AML-193 (cell line): ENCODE results near the gene FES.
"Not testable (repeated sequence)": the region's sequence is repeated elsewhere in the genome, so short reads cannot be mapped to it uniquely, and the experiment has no call there.

Experiments used
- DNase-seq, 2 experiments: peaks; one replicate each; lab custom pipeline; 2025; lab: John Stamatoyannopoulos, UW

Gene FES

GRCh38 chr15:90860942-90861675 lies 23.2 kb upstream of the FES start:
- DNase-seq, result no peak

GRCh38 chr15:90862487-90862886 lies 21.8 kb upstream of the FES start:
- DNase-seq, result no peak

- DNase-seq, result peak; percentile 95 to 97
These were observed 21.1 kb upstream of the FES start for GRCh38 chr15:90862964-90863778.

GRCh38 chr15:90863987-90864386 lies 20.3 kb upstream of the FES start:
- no peak for DNase-seq

GRCh38 chr15:90864507-90864906 lies 19.8 kb upstream of the FES start:
- no peak for DNase-seq

- no peak for DNase-seq
These were observed 18.6 kb upstream of the FES start for GRCh38 chr15:90865702-90866101.

GRCh38 chr15:90866161-90866715 lies 18.1 kb upstream of the FES start:
- no peak for DNase-seq

- no peak for DNase-seq
These were observed 17.5 kb upstream of the FES start for GRCh38 chr15:90866800-90867199.

- no peak for DNase-seq
These were observed 16.0 kb upstream of the FES start, which contains the start of gene FURIN for GRCh38 chr15:90868261-90868689. Gene FURIN (plus strand): TSS chr15:90868588. CDS start chr15:90875741, 7,153 bp downstream.

GRCh38 chr15:90869140-90869541 lies 15.2 kb upstream of the FES start:
- DNase-seq, result no peak

GRCh38 chr15:90869601-90870353 lies 14.5 kb upstream of the FES start:
- peak; percentile 45 to 53 for DNase-seq

GRCh38 chr15:90870354-90871138 lies 13.8 kb upstream of the FES start:
- no peak for DNase-seq

GRCh38 chr15:90871139-90871715 lies 13.1 kb upstream of the FES start:
- no peak for DNase-seq

GRCh38 chr15:90871716-90872485 lies 12.4 kb upstream of the FES start:
- DNase-seq, result no peak

- no peak for DNase-seq
These were observed 11.7 kb upstream of the FES start for GRCh38 chr15:90872486-90873184.

- DNase-seq, result no peak
These were observed 10.8 kb upstream of the FES start for GRCh38 chr15:90873488-90873997.

- DNase-seq, result no peak
These were observed 10.2 kb upstream of the FES start for GRCh38 chr15:90873998-90874605.

- not testable (repeated sequence) for DNase-seq
These were observed 9.3 kb upstream of the FES start for GRCh38 chr15:90874986-90875385.

GRCh38 chr15:90875549-90875981 lies 8.7 kb upstream of the FES start:
- no peak for DNase-seq
